Fibroblast of mammary gland (primary cell): ENCODE data around the gene TTC28.
A peak's percentile ranks its signal among the peaks of the same experiment; 100 is the strongest.

Experiments
- DNase-seq: peaks from one replicate; pipeline ENCODE4 v3.0.0-alpha.2; 2010; ENCODE audit warnings: low read depth
- H3K4me3 ChIP-seq: 2 replicates; pipeline ENCODE4 v1.5.1; 2011; ENCODE audit warnings: low read depth, mild to moderate bottlenecking, low read length, moderate library complexity; ENCODE audit not compliant: control insufficient read depth
- CTCF ChIP-seq: conservative IDR thresholded peaks from 2 replicates; pipeline ENCODE4 v1.5.1; 2011; ENCODE audit warnings: low read depth, low read length, inconsistent platforms; ENCODE audit not compliant: control insufficient read depth, insufficient read depth

Gene TTC28

GRCh38 chr22:27935897-27936296 lies 743.7 kb downstream of the TTC28 start:
- no peak for DNase-seq
- no peak overlapping the region for H3K4me3 ChIP-seq
- no peak for TF ChIP-seq CTCF

GRCh38 chr22:27934069-27934468 lies 745.6 kb downstream of the TTC28 start:
- no peak overlapping the region for H3K4me3 ChIP-seq
- TF ChIP-seq CTCF = no peak
- DNase-seq = no peak

- no peak for DNase-seq
- no peak overlapping the region for H3K4me3 ChIP-seq
- TF ChIP-seq CTCF = no peak
Measured at GRCh38 chr22:27933186-27933983, 746.3 kb downstream of the TTC28 start.

GRCh38 chr22:27930331-27931060 lies 749.1 kb downstream of the TTC28 start:
- peak; percentile 13 for DNase-seq
- H3K4me3 ChIP-seq = no peak overlapping the region
- no peak for TF ChIP-seq CTCF
